Peyer's patch (tissue), 4 donors: ENCODE measurements around the gene CLEC1B.
"Not testable (repeated sequence)": the region's sequence is repeated elsewhere in the genome, so short reads cannot be mapped to it uniquely, and the experiment has no call there.

Experiments used
- CTCF ChIP-seq, 6 experiments: fragments of 450-650 bp in 4 of 6; fragments of 200-600 bp in 2 of 6; sonication (generic) in 1 of 6; IDR thresholded peaks; one replicate each; pipeline ENCODE4 v1.5.1; 2017 to 2019; ENCODE audit warnings: antibody characterized with exemption in 6 of 6, mild to moderate bottlenecking in 3 of 6, moderate library complexity in 1 of 6
- POLR2A ChIP-seq, 2 donors: fragments of 450-650 bp; IDR thresholded peaks; one replicate each; pipeline ENCODE4 v1.5.1; 2017; ENCODE audit warnings: antibody characterized with exemption in 2 of 2, mild to moderate bottlenecking in 2 of 2, moderate library complexity in 2 of 2

- TF ChIP-seq POLR2A, CTCF (IDR thresholded peaks at IDR 0.05): not testable (repeated sequence)
Observed at GRCh38 chr12:10026666-10027065, 27.7 kb upstream of the CLEC1B start.
